K562 (cell line): ENCODE data around the gene DEPDC1. TPM values are rescaled to one million over a fixed set of nuclear protein-coding genes. Genes with fewer than 3 reads are reported as not detected.

Experiments used
- BRD9 ChIP-seq: fragments of 450-650 bp; IDR thresholded peaks from 2 replicates; pipeline ENCODE4 v1.6.1; 2018; ENCODE audit warnings: low read depth; ENCODE audit not compliant: partially characterized antibody
- CHD2 ChIP-seq: IDR thresholded peaks from 2 replicates; pipeline ENCODE4 v1.6.1; 2011; ENCODE audit warnings: low read depth, low read length
- CTBP1 ChIP-seq: fragments of 450-650 bp; IDR thresholded peaks from 2 replicates; pipeline ENCODE4 v1.6.1; 2016; ENCODE audit warnings: borderline replicate concordance
- EZH2 ChIP-seq: IDR thresholded peaks from 2 replicates; pipeline ENCODE4 v1.6.1; 2012; ENCODE audit warnings: low read depth, mild to moderate bottlenecking, inconsistent platforms, low read length, borderline replicate concordance
- LCOR ChIP-seq: sonication (generic); formaldehyde crosslinking; IDR thresholded peaks from 2 replicates; pipeline ENCODE4 v1.8.0; 2022; ENCODE audit warnings: mild to moderate bottlenecking, missing genetic modification reagents
- NFIX ChIP-seq: fragments of 250-450 bp; sonication (Bioruptor Pico); IDR thresholded peaks from 2 replicates; pipeline ENCODE4 v1.4.0; 2020; ENCODE audit warnings: low read depth, mild to moderate bottlenecking, moderate library complexity
- POLR2AphosphoS2 ChIP-seq: IDR thresholded peaks from 2 replicates; pipeline ENCODE4 v1.6.1; 2012; ENCODE audit warnings: low read length, improper control_type of control experiment
- RB1 ChIP-seq: fragments of 450-650 bp; IDR thresholded peaks from 2 replicates; pipeline ENCODE4 v1.6.1; 2017; ENCODE audit warnings: low read depth, mild to moderate bottlenecking
- RBM39 ChIP-seq: fragments of 200-400 bp; formaldehyde crosslinking; optimal IDR thresholded peaks from 2 replicates; pipeline ENCODE3; 2018; ENCODE audit warnings: low read depth, low read length
- TCFL5 ChIP-seq: fragments of 250-450 bp; sonication (Bioruptor Pico); conservative IDR thresholded peaks from 2 replicates; pipeline ENCODE4 v1.6.1; 2021; ENCODE audit warnings: mild to moderate bottlenecking, moderate library complexity, matching md5 sums
- TRIM24 ChIP-seq, 2 experiments: fragments of 450-650 bp; IDR thresholded peaks; 2 replicates each; pipeline ENCODE4 v1.6.1; 2016
- ZBTB33 ChIP-seq: sonication (generic); formaldehyde crosslinking; IDR thresholded peaks from 2 replicates; pipeline ENCODE4 v1.8.1; 2023; ENCODE audit warnings: mild to moderate bottlenecking, missing genetic modification reagents
- ZBTB40 ChIP-seq, 2 experiments: fragments of 450-650 bp in 1 of 2; sonication (generic) in 1 of 2; formaldehyde crosslinking in 1 of 2; IDR thresholded peaks; 2 replicates each; pipeline versions ENCODE4 v1.7.1 to v1.9.0; 2016 to 2022; ENCODE audit warnings: inconsistent platforms in 1 of 2, mild to moderate bottlenecking in 1 of 2, missing genetic modification reagents in 1 of 2
- ZBTB43 ChIP-seq: sonication (generic); formaldehyde crosslinking; IDR thresholded peaks from 2 replicates; pipeline ENCODE4 v1.8.0; 2023; ENCODE audit warnings: mild to moderate bottlenecking, missing genetic modification reagents
- ZC3H8 ChIP-seq: fragments of 450-650 bp; IDR thresholded peaks from 2 replicates; pipeline ENCODE4 v1.6.1; 2017
- ZNF263 ChIP-seq: sonication (generic); formaldehyde crosslinking; IDR thresholded peaks from 2 replicates; pipeline ENCODE4 v1.8.0; 2022; ENCODE audit warnings: mild to moderate bottlenecking, missing genetic modification reagents, borderline replicate concordance
- ZNF324 ChIP-seq: fragments of 250-450 bp; sonication (Bioruptor Pico); IDR thresholded peaks from 2 replicates; pipeline ENCODE4 v1.4.0; 2020; ENCODE audit warnings: mild to moderate bottlenecking
- polyA plus RNA-seq, 8 experiments: library from polyadenylated mRNA; depleted of rRNA in 4 of 8; stranded (reverse) in 5 of 8; unstranded in 3 of 8; fragments of >200 nt; fragmentation: Nextera tagmentation in 2 of 8; fragmentation: Illumina TruSeq in 1 of 8; extraction: Ambion mirVana in 2 of 8; extraction: Trizol in 1 of 8; gene quantifications; 2 replicates each; pipeline versions ENCODE4 v1.2.1 to v1.2.3, GENCODE V29; 2011 to 2014; ENCODE audit warnings: inconsistent platforms in 1 of 8, missing spikeins in 1 of 8
- total RNA-seq, 7 experiments: library from RNA; depleted of rRNA in 6 of 7; stranded (reverse); fragments of >200 nt in 6 of 7; fragmentation: Illumina TruSeq in 2 of 7; extraction: Trizol in 2 of 7; gene quantifications; 2 replicates each; pipeline versions ENCODE4 v1.2.1 to v1.2.3, GENCODE V29; 2011 to 2021; ENCODE audit warnings: low replicate concordance in 1 of 7

DEPDC1 gene
- total and polyA plus RNA-seq, 9 of the 15 experiments (the other 6 are each of a cell fraction or from before 2014, with no cell fraction given): 9.9 to 28.3 (median 17.8) TPM

GRCh38 chr1:68496680-68497357, at the start of gene DEPDC1 (continued):
- TF ChIP-seq ZBTB40 (IDR thresholded peaks at IDR 0.05) (no peak), ZBTB40 (CRISPR knock-in tag; IDR thresholded peaks at IDR 0.05) (0 out of 2 replicates have a peak, but pooled peaks have one; percentile 34), BRD9 (peak; percentile 50), LCOR (CRISPR knock-in tag) (peak; percentile 94), ZBTB33 (peak; percentile 52; the same call in 1 of the 2 replicates), CTBP1 (peak; percentile 67; the same call in 1 of the 2 replicates), EZH2 (no peak), ZNF324 (CRISPR knock-in tag) (no peak), ZNF263 (no peak), ZC3H8 (no peak), RB1 (peak; percentile 65; the same call in 1 of the 2 replicates), POLR2AphosphoS2 (no peak), TRIM24 (IDR thresholded peaks at IDR 0.05) (no peak), NFIX (CRISPR knock-in tag) (no peak), ZBTB43 (CRISPR knock-in tag) (peak; percentile 61; the same call in 1 of the 2 replicates), CHD2 (no peak), RBM39 (no peak), TCFL5 (CRISPR knock-in tag) (no peak)
